ENCODE data around the gene SLC27A2.

DNA sequence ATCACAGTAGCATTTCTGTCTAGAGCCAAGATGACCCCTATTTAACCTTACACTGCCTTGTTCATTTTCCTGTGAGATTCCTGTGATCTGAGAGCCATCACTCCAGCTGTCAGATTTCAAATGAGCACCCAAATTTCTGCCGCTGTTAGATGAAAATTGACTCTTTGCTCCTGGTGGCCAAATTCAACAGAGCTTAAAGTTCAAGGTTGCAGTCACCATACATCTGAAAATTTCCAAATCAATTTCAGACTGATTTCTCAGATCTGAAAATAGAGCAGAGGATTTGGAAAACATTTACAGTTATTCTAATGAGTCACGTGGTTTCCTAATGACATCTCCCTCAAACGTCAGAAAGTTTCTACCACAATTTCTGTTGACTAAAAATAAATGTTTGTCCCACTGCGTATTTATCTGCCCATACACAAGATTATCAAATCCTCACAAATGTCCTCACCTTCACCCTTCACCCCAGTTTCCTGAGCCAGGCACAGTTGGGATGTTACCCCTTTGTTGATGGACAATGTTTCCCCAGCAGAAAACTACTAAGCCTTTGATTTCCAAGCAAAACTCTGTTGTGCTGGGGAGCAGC lies 67.1 kb downstream of the SLC27A2 start:
- TF ChIP-seq, protein P1, sequence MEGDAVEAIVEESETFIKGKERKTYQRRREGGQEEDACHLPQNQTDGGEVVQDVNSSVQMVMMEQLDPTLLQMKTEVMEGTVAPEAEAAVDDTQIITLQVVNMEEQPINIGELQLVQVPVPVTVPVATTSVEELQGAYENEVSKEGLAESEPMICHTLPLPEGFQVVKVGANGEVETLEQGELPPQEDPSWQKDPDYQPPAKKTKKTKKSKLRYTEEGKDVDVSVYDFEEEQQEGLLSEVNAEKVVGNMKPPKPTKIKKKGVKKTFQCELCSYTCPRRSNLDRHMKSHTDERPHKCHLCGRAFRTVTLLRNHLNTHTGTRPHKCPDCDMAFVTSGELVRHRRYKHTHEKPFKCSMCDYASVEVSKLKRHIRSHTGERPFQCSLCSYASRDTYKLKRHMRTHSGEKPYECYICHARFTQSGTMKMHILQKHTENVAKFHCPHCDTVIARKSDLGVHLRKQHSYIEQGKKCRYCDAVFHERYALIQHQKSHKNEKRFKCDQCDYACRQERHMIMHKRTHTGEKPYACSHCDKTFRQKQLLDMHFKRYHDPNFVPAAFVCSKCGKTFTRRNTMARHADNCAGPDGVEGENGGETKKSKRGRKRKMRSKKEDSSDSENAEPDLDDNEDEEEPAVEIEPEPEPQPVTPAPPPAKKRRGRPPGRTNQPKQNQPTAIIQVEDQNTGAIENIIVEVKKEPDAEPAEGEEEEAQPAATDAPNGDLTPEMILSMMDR (IDR thresholded peaks at IDR 0.05) = no peak
- no peak for TF ChIP-seq EZH2 (IDR thresholded peaks at IDR 0.05)
- TF ChIP-seq EZH2phosphoT487 (IDR thresholded peaks at IDR 0.05) = no peak

Measured in neural progenitor cell (in vitro differentiated cells).